HG02973 (cell line): Measurements from ENCODE around the gene DDX54.
A peak's percentile ranks its signal among the peaks of the same experiment; 100 is the strongest.

ENCODE experiments used
- ATAC-seq: cut with Tn5 transposase; IDR thresholded peaks from one replicate; pipeline ENCODE4 v1.9.1; 2021; ENCODE audit warnings: moderate library complexity; ENCODE audit not compliant: unreplicated experiment

Gene DDX54, protein sequence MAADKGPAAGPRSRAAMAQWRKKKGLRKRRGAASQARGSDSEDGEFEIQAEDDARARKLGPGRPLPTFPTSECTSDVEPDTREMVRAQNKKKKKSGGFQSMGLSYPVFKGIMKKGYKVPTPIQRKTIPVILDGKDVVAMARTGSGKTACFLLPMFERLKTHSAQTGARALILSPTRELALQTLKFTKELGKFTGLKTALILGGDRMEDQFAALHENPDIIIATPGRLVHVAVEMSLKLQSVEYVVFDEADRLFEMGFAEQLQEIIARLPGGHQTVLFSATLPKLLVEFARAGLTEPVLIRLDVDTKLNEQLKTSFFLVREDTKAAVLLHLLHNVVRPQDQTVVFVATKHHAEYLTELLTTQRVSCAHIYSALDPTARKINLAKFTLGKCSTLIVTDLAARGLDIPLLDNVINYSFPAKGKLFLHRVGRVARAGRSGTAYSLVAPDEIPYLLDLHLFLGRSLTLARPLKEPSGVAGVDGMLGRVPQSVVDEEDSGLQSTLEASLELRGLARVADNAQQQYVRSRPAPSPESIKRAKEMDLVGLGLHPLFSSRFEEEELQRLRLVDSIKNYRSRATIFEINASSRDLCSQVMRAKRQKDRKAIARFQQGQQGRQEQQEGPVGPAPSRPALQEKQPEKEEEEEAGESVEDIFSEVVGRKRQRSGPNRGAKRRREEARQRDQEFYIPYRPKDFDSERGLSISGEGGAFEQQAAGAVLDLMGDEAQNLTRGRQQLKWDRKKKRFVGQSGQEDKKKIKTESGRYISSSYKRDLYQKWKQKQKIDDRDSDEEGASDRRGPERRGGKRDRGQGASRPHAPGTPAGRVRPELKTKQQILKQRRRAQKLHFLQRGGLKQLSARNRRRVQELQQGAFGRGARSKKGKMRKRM

DNA sequence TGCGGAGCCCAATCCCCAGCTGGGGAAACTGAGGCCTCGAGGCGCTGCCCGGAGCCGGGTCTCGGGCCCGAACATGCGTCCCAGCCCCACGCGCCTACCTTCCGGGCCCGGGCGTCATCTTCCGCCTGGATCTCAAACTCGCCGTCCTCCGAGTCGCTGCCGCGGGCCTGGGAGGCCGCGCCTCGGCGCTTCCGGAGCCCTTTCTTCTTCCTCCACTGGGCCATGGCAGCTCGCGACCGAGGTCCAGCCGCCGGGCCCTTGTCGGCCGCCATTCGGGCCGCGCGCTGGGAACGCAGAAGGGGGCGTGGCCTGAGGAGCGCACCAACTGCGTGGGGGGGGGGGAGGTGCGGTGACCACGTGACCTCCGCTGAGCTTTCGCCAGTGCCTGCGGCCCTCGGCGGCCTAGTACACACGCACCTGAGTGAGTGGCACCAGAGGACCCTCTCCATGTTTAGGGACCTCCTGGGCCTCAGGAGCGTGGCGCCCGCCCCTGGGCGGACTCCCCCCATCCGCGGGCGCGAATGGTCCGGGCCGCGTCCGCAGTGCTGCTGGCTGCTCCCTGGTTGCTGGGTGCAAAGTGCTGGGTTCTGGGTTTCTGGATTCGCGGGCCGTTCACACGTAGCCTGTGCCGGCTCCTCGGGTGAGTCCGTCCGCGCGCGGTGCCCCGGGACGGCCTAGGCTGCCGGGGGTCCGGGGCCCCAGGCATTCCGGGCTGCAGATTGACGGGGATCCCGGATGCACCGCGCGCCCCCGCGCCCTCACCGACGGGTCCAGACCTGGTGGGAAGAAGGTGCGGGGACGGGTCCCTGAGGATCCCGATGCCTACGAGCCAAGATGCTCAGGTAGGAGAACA, at the start of gene DDX54, which contains the start of gene RITA1:
TSS of gene DDX54 (minus strand) at position 299 of the 853 bp plus-strand sequence. CDS start at position 272, 27 bp downstream.
TSS of gene RITA1 (plus strand) at position 542 of the 853 bp plus-strand sequence. CDS start 1,026 bp downstream, outside the sequence.
- ATAC-seq, result peak; percentile 42

DNA sequence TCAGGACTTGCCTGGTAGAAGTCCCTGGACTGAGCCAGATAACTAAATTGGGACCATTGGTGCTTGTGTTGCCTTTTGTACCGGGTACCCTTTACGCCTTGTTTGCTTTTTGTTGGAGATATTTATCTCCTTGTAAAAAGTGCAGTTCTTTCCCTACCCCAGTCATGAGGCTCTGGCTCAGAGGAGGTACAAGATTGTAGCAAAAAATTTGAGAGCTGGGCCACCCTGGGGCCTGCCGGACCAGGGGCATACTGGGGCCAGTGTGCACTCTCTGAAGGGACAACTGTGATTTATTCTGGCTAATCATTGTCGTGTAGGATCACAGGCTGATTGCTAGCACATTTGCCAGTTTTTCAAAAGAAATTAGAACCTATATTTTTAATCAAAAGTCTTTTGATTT, 49.2 kb upstream of the DDX54 start:
- ATAC-seq, result no peak

DNA sequence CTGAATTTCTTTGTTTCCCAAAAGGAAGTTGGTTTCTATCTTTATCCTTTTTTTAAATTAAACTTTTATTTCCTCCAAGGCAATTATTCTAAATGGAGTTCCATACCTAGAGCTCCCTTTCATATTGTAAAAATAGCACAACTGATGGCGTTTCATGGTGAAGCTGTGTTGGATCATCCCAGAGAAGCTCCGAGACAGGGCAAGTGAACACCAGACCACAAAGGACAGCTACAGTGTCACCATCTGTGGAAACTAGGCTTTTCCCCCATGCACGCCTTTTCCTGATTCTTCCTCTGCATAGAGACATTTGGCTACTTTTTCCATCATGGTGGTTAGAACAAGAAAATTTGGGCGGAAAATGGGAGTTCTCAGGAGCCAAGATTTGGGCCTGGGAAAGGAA, 48.7 kb upstream of the DDX54 start:
- ATAC-seq, result no peak

DNA sequence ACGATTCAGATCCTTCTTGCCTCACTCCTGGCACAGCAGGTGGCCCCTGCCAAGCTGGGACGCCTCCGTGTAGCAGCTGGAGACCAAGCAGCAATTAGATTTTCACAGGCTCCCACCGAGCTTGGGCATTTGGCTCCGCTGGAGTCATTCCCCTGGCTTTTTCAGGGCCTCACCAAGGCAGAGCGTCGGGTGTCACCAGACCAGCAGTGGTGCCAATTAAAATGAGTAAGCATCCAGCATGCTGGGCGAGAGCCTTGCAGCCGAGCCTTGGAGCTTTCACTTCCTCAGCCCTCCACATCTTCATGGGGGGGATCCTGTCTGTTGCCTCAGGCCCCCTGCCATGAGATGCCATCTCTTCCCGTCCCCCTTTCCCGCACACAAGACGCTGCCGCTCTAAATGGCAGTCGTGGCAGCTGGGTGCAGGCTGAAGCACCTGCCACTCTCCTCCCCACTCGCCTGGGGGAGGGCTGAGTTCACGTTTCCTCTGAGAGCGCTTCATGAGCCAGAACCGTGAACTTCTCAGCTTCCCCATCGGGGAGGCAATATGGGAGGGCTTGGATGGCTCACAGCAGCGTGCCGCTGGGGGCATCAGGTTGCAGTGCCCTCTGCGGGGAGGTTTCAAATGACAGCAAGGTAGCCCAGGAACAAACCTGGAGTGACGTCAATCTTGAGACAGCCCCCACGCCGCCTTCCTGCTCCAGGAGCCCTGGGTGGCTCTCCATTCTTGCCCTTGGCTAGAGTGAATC, 47.7 kb upstream of the DDX54 start:
- ATAC-seq, result peak; percentile 60

DNA sequence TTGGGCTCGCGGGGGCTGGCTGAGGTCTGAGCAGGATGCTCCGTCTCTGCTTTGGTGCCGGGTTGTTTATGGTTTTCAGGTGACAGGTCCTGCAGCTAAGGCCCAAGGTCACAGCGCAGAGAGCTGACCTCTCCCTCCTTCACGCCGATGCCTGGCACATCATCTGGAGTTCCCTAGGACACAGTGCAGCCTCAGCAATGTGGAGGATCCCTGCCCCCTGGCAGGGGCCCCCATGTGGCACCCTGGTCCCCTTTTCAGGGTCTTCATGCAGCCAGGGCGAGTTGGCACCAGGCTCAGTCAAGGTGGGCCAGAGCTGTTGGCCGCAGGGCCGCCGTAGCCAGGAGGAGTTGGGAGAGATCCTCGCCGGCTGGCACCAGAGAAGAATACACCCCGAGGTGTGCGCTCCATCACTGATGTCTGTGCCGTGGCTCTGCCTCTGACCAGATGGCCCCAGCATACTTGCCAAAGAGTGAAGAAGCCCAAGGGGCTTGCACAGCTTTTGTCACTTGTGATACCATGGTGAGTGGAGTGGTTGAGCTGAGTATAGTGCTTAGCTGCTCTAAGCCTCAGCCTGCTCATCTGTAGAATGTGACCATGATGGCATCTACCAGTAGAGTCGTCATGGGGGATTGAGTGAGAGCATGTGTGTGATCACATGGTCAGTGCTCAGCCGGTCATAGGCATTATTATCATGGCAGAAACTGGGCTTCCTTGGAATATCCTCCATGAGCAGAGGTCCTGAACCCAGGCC, 47.0 kb upstream of the DDX54 start:
- no peak for ATAC-seq

DNA sequence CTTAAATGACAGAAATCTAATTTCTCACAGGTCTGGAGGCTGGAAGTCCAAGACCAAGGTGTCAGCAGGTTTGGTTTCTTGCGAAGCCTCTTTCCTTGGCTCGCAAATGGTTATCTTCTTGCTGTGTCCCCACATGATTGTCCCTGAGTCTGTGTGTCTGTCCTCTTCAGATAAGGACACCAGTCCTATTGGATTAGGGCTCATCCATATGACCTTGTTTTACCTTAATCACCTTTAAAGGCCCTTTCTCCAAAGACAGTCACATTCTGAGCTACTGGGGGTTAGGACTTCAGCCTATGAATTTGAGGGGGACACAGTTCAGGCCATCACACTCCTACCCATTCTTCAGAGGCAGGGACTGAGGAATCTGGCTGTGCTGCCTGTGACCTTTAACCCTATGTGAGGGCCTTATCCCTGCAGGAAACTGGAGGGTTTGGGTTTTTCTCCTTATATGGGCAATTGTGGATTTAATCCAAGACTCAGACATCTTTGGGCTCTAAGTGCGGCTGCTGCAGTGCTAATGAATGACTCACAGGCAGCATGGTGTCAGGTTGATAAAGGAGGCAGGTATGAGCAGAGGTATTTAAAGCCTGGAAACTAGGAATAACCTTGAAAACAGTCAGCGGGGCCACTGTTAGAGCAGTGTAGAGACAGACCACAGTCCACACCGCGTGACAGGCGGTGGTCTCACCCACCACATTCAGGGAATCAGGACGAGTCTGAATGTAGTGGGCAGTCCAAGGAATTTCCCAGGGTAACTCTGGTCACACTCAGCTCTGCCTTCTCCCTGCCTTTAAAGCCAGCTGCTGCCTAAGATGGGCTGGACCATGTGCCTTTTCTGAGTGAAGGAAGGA, 46.2 kb upstream of the DDX54 start:
- ATAC-seq, result no peak

DNA sequence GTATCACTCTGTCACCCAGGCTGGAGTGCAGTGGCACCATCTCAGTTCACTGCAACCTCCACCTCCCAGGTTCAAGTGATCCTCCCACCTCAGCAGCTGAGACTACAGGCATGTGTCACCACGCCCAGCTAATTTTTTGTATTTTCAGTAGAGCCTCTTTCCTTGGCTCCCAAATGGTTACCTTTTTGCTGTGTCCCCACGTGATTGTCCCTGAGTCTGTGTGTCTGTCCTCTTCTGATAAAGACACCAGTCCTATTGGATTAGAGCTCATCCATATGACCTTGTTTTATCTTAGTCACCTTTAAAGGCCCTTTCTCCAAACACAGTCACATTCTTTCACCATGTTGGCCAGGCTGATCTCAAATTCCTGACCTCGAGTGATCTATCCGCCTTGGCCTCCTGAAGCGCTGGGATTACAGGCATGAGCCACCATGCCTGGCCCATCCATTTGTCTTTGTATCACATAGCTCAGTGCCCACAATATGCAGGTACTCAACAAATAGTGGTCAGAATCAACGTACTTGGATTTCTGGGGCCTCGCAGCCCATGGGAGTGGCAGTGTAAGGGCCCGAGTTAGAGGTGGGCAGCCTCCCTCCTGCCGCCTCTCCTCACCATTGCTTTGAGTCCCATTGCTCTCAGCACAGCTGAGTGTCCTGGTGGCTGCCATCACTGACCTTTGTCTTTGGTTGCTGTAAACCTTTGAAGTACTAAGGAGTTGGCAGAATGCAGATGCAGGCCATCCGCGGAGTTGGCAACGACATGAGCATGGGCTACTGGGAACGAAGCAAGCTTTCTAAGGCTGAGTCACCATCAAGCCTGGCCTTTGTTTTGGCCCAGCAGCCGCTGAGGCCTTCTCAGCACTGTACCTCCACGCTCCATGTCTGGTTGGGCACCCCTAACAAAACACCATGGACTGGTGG, 45.3 kb upstream of the DDX54 start:
- peak; percentile 1 for ATAC-seq

DNA sequence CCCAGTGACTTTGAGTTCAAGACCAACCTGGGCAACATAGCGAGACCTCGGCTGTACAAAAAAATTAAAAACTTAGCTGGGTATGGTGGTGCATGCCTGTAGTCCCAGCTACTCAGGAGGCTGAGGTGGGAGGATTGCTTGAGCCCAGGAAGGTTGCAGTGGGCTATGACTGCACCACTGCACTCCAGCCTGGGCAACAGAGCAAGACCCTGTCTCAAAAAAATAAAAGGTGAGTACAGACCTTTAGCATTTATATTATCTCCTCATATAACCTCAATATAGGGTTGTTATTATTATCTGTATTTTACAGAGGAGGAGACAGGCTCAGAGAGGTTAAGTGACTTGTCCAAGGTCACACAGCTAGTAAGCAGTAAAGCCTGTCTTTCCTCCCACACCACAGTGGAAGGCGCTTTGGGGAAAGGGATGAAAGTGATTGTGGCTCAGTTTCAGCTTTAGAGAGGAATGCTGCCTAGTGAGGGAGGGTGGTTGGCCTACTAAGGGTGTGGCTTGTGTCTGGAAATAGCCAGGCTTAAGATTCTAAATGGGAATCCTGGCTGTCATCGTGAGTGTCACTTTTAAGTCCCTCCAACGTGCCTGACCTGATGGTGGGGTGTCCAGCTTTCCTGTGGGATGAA, 43.2 kb upstream of the DDX54 start:
- ATAC-seq, result no peak

DNA sequence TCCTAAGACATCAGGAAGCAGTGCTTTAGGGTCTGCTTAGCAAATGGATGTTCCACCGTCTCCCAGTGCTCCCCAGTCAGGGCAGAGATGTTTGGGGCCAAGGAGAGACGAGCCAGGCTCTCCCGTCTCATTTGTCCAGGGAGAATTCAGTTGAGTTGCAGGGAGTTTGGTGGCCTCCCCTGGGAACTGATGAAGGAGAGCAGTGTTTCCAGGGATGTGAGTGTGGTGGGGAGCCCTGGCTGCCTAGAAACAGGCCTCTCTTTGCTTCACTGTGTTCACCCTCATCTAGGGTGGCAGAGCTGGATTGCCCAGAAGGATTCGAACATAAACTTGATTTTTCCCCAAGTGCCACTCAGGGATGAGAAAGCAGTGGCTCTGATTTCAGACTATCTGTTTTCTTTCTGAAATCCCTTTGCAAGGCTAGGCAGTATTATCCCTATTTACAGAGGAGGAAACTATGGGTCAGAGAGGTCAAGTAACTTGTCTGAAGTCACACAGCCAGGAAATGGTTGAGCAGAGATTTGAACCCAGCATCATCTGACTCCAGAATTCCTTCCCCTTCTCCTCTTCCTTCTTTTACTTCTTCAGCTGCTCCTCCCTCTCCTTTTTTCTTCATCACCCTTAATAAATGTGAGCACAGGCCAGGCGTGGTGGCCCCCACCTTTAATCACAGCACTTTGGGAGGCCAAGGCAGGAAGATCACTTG, 42.6 kb upstream of the DDX54 start:
- ATAC-seq, result no peak

DNA sequence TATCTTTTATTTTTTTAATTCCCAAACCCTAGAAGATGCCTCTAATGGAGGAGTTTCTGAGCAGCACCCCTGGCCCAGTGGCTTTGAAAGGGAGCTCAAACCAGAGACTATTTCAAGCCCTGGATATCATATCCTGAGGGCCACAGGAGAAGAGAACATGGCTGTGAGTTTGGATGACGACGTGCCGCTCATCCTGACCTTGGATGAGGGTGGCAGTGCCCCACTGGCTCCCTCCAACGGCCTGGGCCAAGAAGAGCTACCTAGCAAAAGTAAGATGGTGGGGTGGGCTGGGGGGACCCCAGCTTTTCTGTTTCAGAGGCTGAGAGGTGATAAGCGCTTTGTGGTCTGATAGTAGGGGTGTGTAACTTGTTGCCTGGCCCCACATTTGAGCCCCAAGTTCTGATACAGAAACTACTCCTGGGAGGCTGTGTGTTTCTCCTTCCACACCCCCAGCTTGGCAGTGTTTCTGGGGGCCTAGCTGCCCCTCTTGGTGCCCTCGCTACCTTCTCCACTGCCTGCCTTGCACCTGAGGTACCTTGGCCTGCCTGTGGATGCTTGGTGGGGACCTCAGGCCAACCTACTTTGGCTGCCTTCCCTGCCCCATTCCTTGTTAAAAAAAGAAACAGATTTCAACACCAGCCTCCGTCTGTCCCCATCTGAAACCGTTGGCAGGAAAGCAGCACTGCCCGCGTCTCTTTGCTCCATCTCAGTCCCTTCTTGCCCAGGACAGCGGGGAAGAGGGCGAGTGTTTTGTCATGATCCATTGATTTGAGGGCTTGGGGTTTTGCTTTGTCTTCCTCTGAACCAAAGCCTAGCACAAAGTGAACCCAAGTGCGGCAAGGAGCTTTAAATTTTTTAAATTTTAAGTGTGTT, 41.7 kb upstream of the DDX54 start:
- no peak for ATAC-seq

DNA sequence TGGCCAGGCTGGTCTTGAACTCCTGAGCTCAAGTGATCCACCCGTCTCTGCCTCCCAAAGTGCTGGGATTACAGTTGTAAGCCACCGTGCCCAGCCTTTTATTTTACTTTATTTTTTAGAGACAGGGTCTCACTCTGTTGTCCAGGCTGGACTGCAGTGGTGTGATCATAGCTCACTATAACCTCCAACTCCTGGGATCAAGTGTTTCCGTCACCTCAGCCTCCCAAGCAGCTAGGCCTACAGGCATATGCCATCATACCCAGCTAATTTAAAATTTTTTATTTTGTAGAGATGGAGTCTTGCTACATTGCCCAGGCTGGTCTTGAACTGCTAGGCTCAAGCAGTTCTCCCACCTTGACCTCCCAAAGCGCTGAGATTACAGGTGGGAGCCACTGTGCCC, 39.7 kb upstream of the DDX54 start:
- no peak for ATAC-seq

DNA sequence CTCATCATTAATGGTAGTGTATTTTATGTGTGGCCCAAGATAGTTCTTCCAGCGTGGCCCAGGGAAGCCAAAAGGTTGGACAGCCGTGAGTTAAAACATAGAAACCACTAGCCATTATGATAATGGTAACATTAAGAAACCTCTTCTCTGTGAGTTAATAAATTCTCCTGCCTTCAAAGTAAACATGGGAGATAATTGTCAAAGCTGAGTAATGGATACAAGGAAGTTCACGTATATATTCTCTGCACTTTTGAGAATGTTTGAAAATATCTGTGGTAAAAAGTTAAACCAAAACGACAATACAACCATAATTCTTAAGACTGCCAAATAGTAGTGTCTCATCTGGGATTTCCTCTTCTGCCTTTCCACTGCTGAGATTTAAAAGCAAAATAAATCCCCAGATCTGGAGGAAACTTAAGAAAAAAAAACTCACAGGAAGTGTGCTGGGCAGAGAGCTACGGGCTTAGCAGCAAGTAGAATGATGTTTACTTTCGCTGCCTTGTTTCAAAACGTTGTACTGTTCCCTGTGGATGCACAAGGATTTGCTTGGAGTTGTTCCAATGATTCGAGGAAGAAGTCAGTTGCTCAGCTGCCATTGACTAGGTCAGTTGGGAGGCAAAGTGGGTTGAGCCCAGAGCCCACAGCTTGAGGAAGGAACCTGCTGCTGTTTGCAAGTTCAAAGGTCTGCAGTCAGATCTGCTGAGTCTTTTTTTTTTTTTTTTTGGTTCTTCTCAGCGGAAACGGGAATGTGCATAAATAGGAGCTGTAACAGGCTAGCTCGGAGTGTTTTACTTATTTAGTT, 37.7 kb upstream of the DDX54 start:
- ATAC-seq, result no peak

DNA sequence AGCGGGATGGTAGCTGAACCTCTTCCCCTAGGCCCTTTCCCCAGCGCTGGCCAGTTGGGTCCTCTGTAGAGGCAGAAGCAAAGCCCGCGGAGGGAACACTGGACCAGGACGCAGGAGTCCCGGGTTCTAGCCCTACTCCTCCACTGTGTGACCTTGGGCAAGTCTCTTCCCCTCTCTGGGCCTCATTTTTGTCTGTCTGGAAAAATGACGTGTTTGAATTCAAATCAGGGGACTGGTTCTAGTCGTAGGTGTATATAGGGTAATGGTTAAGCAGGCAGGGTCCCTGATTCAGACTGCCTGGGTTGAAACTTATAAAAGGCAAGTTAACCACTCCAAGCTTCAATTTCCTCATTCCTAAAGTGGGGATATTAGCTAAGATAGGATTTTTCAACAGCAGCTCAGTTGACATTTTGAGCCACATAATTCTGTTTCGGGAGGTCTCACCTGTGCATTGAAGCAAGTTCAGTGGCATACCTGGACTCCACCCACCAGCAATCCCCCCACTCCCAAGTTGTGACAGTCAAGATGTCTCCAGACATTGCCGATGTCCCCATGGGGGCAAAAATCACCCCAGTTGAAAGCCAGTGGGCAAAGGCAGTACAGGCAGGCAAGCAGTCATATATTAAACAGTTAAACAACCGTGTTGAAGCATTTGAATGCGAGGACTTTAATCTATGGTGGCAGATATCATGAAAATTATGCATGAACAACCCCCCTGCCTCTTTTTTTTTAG, 36.9 kb upstream of the DDX54 start:
- ATAC-seq, result no peak
